Hepatocyte (in vitro differentiated cells): ENCODE data around the gene MTA1. TPM values are rescaled to one million over a fixed set of nuclear protein-coding genes. Genes with fewer than 3 reads are reported as not detected.
A peak's percentile ranks its signal among the peaks of the same experiment; 100 is the strongest.

Source experiments
- DNase-seq: peaks from one replicate; pipeline ENCODE4 v3.0.0-alpha.2; 2016; ENCODE audit warnings: low spot score
- H2AFZ ChIP-seq: fragments of 200-600 bp; sonication (generic); 2 replicates; pipeline ENCODE4 v1.6.0; 2016; ENCODE audit warnings: antibody characterized with exemption, mild to moderate bottlenecking
- H3K27ac ChIP-seq: fragments of 200-600 bp; sonication (generic); 2 replicates; pipeline ENCODE4 v1.5.1; 2016; ENCODE audit warnings: mild to moderate bottlenecking
- H3K27me3 ChIP-seq: fragments of 200-600 bp; sonication (generic); 2 replicates; pipeline ENCODE4 v1.6.1; 2016
- H3K36me3 ChIP-seq: fragments of 200-600 bp; sonication (generic); replicated peaks from 2 replicates; pipeline ENCODE4 v1.5.1; 2016; ENCODE audit warnings: low read depth; ENCODE audit not compliant: insufficient read depth
- H3K4me1 ChIP-seq: fragments of 200-600 bp; sonication (generic); 2 replicates; pipeline ENCODE4 v1.5.1; 2016; ENCODE audit warnings: mild to moderate bottlenecking, moderate library complexity; ENCODE audit not compliant: insufficient read depth
- H3K4me2 ChIP-seq: fragments of 200-600 bp; sonication (generic); 2 replicates; pipeline ENCODE4 v1.6.0; 2016
- H3K4me3 ChIP-seq: fragments of 200-600 bp; sonication (generic); 2 replicates; pipeline ENCODE4 v1.5.1; 2016; ENCODE audit warnings: mild to moderate bottlenecking
- H3K79me2 ChIP-seq: fragments of 200-600 bp; sonication (generic); 2 replicates; pipeline ENCODE4 v1.6.0; 2017; ENCODE audit warnings: mild to moderate bottlenecking
- H3K9me2 ChIP-seq: fragments of 200-600 bp; sonication (generic); replicated peaks from 2 replicates; pipeline ENCODE4 v1.6.0; 2017; ENCODE audit warnings: mild to moderate bottlenecking; ENCODE audit not compliant: insufficient read depth
- H3K9me3 ChIP-seq: fragments of 200-600 bp; sonication (generic); 2 replicates; pipeline ENCODE4 v1.5.1; 2016; ENCODE audit warnings: low read depth, mild to moderate bottlenecking
- H4K20me1 ChIP-seq: fragments of 200-600 bp; sonication (generic); 2 replicates; pipeline ENCODE4 v1.6.0; 2016; ENCODE audit warnings: mild to moderate bottlenecking; ENCODE audit not compliant: insufficient read depth, poor library complexity, severe bottlenecking
- CTCF ChIP-seq: fragments of 200-600 bp; sonication (generic); IDR thresholded peaks from 2 replicates; pipeline ENCODE4 v1.5.1; 2016; ENCODE audit warnings: antibody characterized with exemption, mild to moderate bottlenecking; ENCODE audit not compliant: poor library complexity
- EZH2 ChIP-seq: fragments of 200-600 bp; sonication (generic); IDR thresholded peaks from 2 replicates; pipeline ENCODE4 v1.6.1; 2016; ENCODE audit warnings: antibody characterized with exemption, mild to moderate bottlenecking, borderline replicate concordance
- EZH2phosphoT487 ChIP-seq: fragments of 200-600 bp; sonication (generic); IDR thresholded peaks from one replicate; pipeline ENCODE4 v1.6.1; 2018; ENCODE audit warnings: antibody characterized with exemption, mild to moderate bottlenecking, low read depth, moderate library complexity; ENCODE audit not compliant: unreplicated experiment, severe bottlenecking
- WGBS: methylation state at CpG from one replicate; pipeline ENCODE4 v1.1.6; 2016; ENCODE audit warnings: low lambda C conversion rate; ENCODE audit errors: missing lambda C conversion rate; 5-methylcytosine and 5-hydroxymethylcytosine counted together
- polyA plus RNA-seq: library from polyadenylated mRNA; unstranded; fragments of >200 nt; fragmentation: Nextera tagmentation; extraction: Ambion mirVana; gene quantifications from 2 replicates; pipeline ENCODE4 v1.2.1, GENCODE V29; 2016
- total RNA-seq: library from RNA; depleted of rRNA; stranded (reverse); fragments of >200 nt; gene quantifications from 2 replicates; pipeline ENCODE4 v1.2.3, GENCODE V29; 2014

Gene MTA1
- total and polyA plus RNA-seq, 2 experiments from 2014 or later, result 48.1 to 52.7 TPM

- Histone ChIP-seq H3K4me3 (peak overlapping the region; percentile 10), H2AFZ (no peak overlapping the region), H3K4me1 (peaks cover 10% of the 10 kb centered on the region), H4K20me1 (no peaks in the 10 kb centered on the region), H3K4me2 (peak overlapping the region; percentile 93), H3K27ac (no peak overlapping the region), H3K79me2 (no peaks in the 10 kb centered on the region), H3K9me3 (no peaks in the 10 kb centered on the region), H3K27me3 (peaks cover 20% of the 10 kb centered on the region), H3K36me3 (no peaks in the 10 kb centered on the region), H3K9me2 (no peaks in the 10 kb centered on the region)
- peak; percentile 44 for TF ChIP-seq EZH2
- TF ChIP-seq CTCF, result no peak
- no peak for TF ChIP-seq EZH2phosphoT487
- WGBS, result 26% methylated on average over 43 of the region's 86 CpGs
- DNase-seq, result peak; percentile 77
Measured at GRCh38 chr14:105411017-105411941, 8.3 kb upstream of the MTA1 start.

- no peaks in the 10 kb centered on the region for H3K36me3 ChIP-seq
- H3K4me3 ChIP-seq, result no peak overlapping the region
- H3K4me2 ChIP-seq, result peak overlapping the region; percentile 93
- TF ChIP-seq EZH2phosphoT487 (no peak), EZH2 (no peak), CTCF (no peak)
- H3K9me3 ChIP-seq, result no peaks in the 10 kb centered on the region
- peaks cover 20% of the 10 kb centered on the region for H3K27me3 ChIP-seq
- peaks cover 10% of the 10 kb centered on the region for H3K4me1 ChIP-seq
- H3K27ac ChIP-seq, result no peak overlapping the region
- H4K20me1 ChIP-seq, result no peaks in the 10 kb centered on the region
- WGBS, result 85% methylated on average over 17 of the region's 17 CpGs
- no peaks in the 10 kb centered on the region for H3K79me2 ChIP-seq
- H2AFZ ChIP-seq, result no peak overlapping the region
- DNase-seq, result no peak
- no peaks in the 10 kb centered on the region for H3K9me2 ChIP-seq
Measured at GRCh38 chr14:105411985-105412770, 7.4 kb upstream of the MTA1 start.

DNA sequence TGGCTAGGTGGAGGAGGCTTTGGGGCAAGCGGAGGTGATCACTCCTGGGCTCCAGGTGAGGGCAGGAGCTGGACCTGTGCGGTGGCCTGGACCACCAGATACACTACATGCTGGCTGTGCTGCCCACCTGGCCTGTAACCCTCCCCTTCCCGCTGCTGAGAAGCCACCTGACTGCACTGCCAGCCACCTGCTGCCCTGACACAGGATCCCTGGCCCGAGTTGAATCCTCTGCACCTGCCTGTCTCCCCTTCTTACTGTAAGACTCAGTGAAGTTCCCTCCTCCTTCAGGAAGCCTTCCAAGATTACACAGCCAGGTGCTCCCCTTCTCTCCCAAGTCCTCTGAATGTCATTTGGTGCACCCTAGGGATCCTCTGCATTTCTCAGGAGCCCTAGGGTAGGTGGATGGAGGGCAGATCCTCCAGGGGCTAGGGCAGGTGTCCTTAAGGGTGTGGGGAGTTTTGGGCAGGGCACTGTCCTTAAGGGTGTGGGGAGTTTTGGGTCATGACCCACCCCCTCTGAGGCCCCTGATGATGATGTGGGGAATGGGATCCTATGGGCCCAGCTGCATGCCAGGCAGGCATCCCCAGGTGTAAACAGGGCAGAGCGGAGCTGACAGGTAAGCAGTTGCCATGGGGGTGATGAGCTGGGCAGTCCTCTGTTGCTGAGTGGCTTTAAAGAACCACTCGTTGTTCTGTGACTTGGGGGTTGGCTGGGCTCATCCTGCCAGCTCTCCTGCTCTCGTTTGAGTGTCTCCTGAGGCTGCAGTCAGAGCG, 6.7 kb upstream of the MTA1 start:
- H4K20me1 ChIP-seq, result no peaks in the 10 kb centered on the region
- peaks cover 20% of the 10 kb centered on the region for H3K27me3 ChIP-seq
- H3K9me3 ChIP-seq, result no peaks in the 10 kb centered on the region
- no peak overlapping the region for H3K4me2 ChIP-seq
- 84% methylated on average over 8 of the region's 8 CpGs for WGBS
- H3K4me3 ChIP-seq, result no peak overlapping the region
- no peaks in the 10 kb centered on the region for H3K9me2 ChIP-seq
- peaks cover 13% of the 10 kb centered on the region for H3K4me1 ChIP-seq
- TF ChIP-seq EZH2 (no peak), CTCF (no peak), EZH2phosphoT487 (no peak)
- no peaks in the 10 kb centered on the region for H3K79me2 ChIP-seq
- no peak overlapping the region for H3K27ac ChIP-seq
- no peak overlapping the region for H2AFZ ChIP-seq
- H3K36me3 ChIP-seq, result no peaks in the 10 kb centered on the region
- no peak for DNase-seq
